HepG2 (cell line): ENCODE measurements around the gene RALB. TPM values are rescaled to one million over a fixed set of nuclear protein-coding genes. Genes with fewer than 3 reads are reported as not detected.

Experiments used
- CHD4 ChIP-seq: fragments of 200-600 bp; sonication (generic); IDR thresholded peaks from 2 replicates; pipeline ENCODE4 v1.7.0; 2017; ENCODE audit warnings: mild to moderate bottlenecking, low read length, borderline replicate concordance
- HNRNPL ChIP-seq: fragments of 200-400 bp; formaldehyde crosslinking; IDR thresholded peaks from 2 replicates; pipeline ENCODE4 v1.6.1; 2017; ENCODE audit warnings: mild to moderate bottlenecking, low read depth, low read length
- JUND ChIP-seq: sonication (generic); formaldehyde crosslinking; IDR thresholded peaks from 2 replicates; pipeline ENCODE4 v1.8.0; 2022; ENCODE audit warnings: mild to moderate bottlenecking, missing genetic modification reagents
- MED13 ChIP-seq: sonication (generic); formaldehyde crosslinking; IDR thresholded peaks from 2 replicates; pipeline ENCODE4 v1.5.0; 2020; ENCODE audit warnings: missing genetic modification reagents
- MTA3 ChIP-seq: sonication (generic); formaldehyde crosslinking; IDR thresholded peaks from 2 replicates; pipeline ENCODE4 v1.4.0; 2020; ENCODE audit warnings: missing genetic modification reagents
- NR2F1 ChIP-seq, 2 experiments: fragments of 450-650 bp in 1 of 2; formaldehyde crosslinking in 1 of 2; IDR thresholded peaks; 2 replicates each; pipeline versions ENCODE4 v1.5.0 to v1.6.1; 2016 to 2020; ENCODE audit warnings: mild to moderate bottlenecking in 1 of 2, missing compliant biosample characterization in 1 of 2, missing genetic modification reagents in 1 of 2, moderate library complexity in 1 of 2
- SOX6 ChIP-seq, 2 experiments: fragments of 450-650 bp in 1 of 2; sonication (generic) in 1 of 2; formaldehyde crosslinking in 1 of 2; IDR thresholded peaks; 2 replicates each; pipeline versions ENCODE4 v1.4.0 to v1.6.1; 2017 to 2020; ENCODE audit warnings: antibody characterized with exemption in 1 of 2, mild to moderate bottlenecking in 1 of 2, missing genetic modification reagents in 1 of 2
- ZNF547 ChIP-seq: sonication (generic); formaldehyde crosslinking; IDR thresholded peaks from 2 replicates; pipeline ENCODE4 v1.5.1; 2020; ENCODE audit warnings: mild to moderate bottlenecking, missing genetic modification reagents
- ZNF605 ChIP-seq: sonication (generic); formaldehyde crosslinking; IDR thresholded peaks from 2 replicates; pipeline ENCODE4 v1.8.0; 2022; ENCODE audit warnings: mild to moderate bottlenecking, missing genetic modification reagents
- polyA plus RNA-seq, 8 experiments: library from polyadenylated mRNA; depleted of rRNA in 3 of 8; stranded (reverse) in 7 of 8; unstranded in 1 of 8; fragments of >200 nt; fragmentation: Illumina TruSeq in 4 of 8; extraction: Trizol in 4 of 8; gene quantifications; 2 replicates each; pipeline versions ENCODE4 v1.2.1 to v1.2.3, GENCODE V29; 2011 to 2016; ENCODE audit warnings: low read depth in 4 of 8, missing spikeins in 1 of 8, mixed read lengths in 1 of 8; ENCODE audit not compliant: insufficient read depth in 1 of 8
- total RNA-seq, 5 experiments: library from RNA; depleted of rRNA; stranded (reverse); fragments of >200 nt; fragmentation: Illumina TruSeq; extraction: Trizol; gene quantifications; 2 replicates each; pipeline ENCODE4 v1.2.3, GENCODE V29; 2016; ENCODE audit warnings: low read depth in 1 of 5
- TF ChIP-seq, protein P1 (sequence below): sonication (generic); formaldehyde crosslinking; IDR thresholded peaks from 2 replicates; pipeline ENCODE4 v1.4.0; 2020; ENCODE audit warnings: missing genetic modification reagents
- TF ChIP-seq, protein P2 (sequence below): sonication (generic); formaldehyde crosslinking; IDR thresholded peaks from 2 replicates; pipeline ENCODE4 v1.4.0; 2020; ENCODE audit warnings: missing genetic modification reagents, mild to moderate bottlenecking, borderline replicate concordance
- TF ChIP-seq, protein P3 (sequence below): IDR thresholded peaks from 2 replicates; pipeline ENCODE4 v1.6.1; 2018; ENCODE audit warnings: missing genetic modification reagents, mild to moderate bottlenecking, missing compliant biosample characterization
- TF ChIP-seq, protein P4 (sequence below): fragments of 450-650 bp; IDR thresholded peaks from 2 replicates; pipeline ENCODE4 v1.6.1; 2017; ENCODE audit warnings: mild to moderate bottlenecking
- TF ChIP-seq, protein P5 (sequence below): IDR thresholded peaks from 2 replicates; pipeline ENCODE4 v1.4.0; 2020; ENCODE audit warnings: mild to moderate bottlenecking, missing genetic modification reagents

RALB gene
- total and polyA plus RNA-seq, 2 of the 13 experiments (the other 11 are each of a cell fraction or from before 2014, with no cell fraction given): 37.8 to 43.2 TPM

DNA sequence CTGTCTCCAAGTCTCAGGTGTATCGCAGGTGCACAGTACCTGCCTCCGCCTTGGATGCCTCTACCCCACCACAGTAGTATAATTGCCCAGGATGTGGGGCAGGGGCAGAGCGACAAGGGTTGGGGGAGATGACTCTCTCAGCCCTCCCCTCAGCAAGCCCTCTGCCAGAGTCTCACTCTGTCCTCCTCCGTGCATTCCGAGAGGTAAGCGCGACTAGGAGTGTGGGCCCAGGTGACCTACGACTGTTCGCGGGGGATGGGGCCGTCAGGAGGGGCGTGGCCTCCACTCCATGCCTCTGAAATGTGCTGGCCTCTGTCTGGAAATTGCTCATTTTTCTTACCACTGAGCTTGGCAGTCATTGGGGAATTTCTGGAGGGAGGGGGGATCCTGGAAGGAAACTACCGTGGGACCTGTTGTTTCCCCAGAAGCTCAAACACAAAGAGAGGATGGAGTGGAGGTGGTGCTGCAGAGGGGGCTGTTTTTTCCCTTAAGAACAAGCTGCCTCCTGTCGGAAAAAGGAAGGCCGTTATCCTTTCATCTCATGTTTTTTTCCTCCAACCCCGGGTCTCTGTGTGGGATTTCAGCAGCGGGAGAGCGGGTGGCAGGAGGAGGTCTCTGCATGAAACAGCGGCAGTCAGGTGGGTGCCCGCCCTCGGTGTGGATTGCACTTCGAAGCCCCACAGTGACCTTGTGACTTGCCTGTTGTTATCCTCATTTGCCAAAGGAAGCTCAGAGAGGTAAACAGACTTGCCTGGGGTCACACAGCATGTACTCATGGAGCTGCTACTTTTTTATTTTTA, 13.0 kb upstream of the RALB start (continued):
- TF ChIP-seq JUND (CRISPR knock-in tag) (no peak), MED13 (CRISPR knock-in tag) (no peak), MTA3 (CRISPR knock-in tag) (no peak), HNRNPL (no peak), NR2F1 (CRISPR knock-in tag; IDR thresholded peaks at IDR 0.05) (no peak), ZNF547 (CRISPR knock-in tag) (no peak; the same call in 1 of the 2 replicates), SOX6 (IDR thresholded peaks at IDR 0.05) (no peak), SOX6 (CRISPR knock-in tag; IDR thresholded peaks at IDR 0.05) (no peak), CHD4 (no peak), ZNF605 (CRISPR knock-in tag) (no peak)
- TF ChIP-seq, protein P1, sequence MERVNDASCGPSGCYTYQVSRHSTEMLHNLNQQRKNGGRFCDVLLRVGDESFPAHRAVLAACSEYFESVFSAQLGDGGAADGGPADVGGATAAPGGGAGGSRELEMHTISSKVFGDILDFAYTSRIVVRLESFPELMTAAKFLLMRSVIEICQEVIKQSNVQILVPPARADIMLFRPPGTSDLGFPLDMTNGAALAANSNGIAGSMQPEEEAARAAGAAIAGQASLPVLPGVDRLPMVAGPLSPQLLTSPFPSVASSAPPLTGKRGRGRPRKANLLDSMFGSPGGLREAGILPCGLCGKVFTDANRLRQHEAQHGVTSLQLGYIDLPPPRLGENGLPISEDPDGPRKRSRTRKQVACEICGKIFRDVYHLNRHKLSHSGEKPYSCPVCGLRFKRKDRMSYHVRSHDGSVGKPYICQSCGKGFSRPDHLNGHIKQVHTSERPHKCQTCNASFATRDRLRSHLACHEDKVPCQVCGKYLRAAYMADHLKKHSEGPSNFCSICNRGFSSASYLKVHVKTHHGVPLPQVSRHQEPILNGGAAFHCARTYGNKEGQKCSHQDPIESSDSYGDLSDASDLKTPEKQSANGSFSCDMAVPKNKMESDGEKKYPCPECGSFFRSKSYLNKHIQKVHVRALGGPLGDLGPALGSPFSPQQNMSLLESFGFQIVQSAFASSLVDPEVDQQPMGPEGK (CRISPR knock-in tag): peak; percentile 37
- TF ChIP-seq, protein P2, sequence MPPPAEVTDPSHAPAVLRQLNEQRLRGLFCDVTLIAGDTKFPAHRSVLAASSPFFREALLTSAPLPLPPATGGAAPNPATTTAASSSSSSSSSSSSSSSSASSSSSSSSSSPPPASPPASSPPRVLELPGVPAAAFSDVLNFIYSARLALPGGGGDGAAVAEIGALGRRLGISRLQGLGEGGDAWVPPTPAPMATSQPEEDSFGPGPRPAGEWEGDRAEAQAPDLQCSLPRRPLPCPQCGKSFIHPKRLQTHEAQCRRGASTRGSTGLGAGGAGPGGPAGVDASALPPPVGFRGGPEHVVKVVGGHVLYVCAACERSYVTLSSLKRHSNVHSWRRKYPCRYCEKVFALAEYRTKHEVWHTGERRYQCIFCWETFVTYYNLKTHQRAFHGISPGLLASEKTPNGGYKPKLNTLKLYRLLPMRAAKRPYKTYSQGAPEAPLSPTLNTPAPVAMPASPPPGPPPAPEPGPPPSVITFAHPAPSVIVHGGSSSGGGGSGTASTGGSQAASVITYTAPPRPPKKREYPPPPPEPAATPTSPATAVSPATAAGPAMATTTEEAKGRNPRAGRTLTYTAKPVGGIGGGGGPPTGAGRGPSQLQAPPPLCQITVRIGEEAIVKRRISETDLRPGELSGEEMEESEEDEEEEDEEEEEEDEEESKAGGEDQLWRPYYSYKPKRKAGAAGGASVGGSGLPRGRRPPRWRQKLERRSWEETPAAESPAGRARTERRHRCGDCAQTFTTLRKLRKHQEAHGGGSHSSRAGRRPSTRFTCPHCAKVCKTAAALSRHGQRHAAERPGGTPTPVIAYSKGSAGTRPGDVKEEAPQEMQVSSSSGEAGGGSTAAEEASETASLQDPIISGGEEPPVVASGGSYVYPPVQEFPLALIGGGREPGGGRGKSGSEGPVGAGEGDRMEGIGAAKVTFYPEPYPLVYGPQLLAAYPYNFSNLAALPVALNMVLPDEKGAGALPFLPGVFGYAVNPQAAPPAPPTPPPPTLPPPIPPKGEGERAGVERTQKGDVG (CRISPR knock-in tag): no peak
- TF ChIP-seq, protein P3, sequence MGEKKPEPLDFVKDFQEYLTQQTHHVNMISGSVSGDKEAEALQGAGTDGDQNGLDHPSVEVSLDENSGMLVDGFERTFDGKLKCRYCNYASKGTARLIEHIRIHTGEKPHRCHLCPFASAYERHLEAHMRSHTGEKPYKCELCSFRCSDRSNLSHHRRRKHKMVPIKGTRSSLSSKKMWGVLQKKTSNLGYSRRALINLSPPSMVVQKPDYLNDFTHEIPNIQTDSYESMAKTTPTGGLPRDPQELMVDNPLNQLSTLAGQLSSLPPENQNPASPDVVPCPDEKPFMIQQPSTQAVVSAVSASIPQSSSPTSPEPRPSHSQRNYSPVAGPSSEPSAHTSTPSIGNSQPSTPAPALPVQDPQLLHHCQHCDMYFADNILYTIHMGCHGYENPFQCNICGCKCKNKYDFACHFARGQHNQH: 0 out of 2 replicates have a peak, but pooled peaks have one; percentile 20
- TF ChIP-seq, protein P4, sequence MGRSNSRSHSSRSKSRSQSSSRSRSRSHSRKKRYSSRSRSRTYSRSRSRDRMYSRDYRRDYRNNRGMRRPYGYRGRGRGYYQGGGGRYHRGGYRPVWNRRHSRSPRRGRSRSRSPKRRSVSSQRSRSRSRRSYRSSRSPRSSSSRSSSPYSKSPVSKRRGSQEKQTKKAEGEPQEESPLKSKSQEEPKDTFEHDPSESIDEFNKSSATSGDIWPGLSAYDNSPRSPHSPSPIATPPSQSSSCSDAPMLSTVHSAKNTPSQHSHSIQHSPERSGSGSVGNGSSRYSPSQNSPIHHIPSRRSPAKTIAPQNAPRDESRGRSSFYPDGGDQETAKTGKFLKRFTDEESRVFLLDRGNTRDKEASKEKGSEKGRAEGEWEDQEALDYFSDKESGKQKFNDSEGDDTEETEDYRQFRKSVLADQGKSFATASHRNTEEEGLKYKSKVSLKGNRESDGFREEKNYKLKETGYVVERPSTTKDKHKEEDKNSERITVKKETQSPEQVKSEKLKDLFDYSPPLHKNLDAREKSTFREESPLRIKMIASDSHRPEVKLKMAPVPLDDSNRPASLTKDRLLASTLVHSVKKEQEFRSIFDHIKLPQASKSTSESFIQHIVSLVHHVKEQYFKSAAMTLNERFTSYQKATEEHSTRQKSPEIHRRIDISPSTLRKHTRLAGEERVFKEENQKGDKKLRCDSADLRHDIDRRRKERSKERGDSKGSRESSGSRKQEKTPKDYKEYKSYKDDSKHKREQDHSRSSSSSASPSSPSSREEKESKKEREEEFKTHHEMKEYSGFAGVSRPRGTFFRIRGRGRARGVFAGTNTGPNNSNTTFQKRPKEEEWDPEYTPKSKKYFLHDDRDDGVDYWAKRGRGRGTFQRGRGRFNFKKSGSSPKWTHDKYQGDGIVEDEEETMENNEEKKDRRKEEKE: no peak
- TF ChIP-seq, protein P5, sequence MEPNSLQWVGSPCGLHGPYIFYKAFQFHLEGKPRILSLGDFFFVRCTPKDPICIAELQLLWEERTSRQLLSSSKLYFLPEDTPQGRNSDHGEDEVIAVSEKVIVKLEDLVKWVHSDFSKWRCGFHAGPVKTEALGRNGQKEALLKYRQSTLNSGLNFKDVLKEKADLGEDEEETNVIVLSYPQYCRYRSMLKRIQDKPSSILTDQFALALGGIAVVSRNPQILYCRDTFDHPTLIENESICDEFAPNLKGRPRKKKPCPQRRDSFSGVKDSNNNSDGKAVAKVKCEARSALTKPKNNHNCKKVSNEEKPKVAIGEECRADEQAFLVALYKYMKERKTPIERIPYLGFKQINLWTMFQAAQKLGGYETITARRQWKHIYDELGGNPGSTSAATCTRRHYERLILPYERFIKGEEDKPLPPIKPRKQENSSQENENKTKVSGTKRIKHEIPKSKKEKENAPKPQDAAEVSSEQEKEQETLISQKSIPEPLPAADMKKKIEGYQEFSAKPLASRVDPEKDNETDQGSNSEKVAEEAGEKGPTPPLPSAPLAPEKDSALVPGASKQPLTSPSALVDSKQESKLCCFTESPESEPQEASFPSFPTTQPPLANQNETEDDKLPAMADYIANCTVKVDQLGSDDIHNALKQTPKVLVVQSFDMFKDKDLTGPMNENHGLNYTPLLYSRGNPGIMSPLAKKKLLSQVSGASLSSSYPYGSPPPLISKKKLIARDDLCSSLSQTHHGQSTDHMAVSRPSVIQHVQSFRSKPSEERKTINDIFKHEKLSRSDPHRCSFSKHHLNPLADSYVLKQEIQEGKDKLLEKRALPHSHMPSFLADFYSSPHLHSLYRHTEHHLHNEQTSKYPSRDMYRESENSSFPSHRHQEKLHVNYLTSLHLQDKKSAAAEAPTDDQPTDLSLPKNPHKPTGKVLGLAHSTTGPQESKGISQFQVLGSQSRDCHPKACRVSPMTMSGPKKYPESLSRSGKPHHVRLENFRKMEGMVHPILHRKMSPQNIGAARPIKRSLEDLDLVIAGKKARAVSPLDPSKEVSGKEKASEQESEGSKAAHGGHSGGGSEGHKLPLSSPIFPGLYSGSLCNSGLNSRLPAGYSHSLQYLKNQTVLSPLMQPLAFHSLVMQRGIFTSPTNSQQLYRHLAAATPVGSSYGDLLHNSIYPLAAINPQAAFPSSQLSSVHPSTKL (CRISPR knock-in tag): no peak
